ENCODE results near the gene RBM45. TPM values are rescaled to one million over a fixed set of nuclear protein-coding genes. Genes with fewer than 3 reads are reported as not detected.

RBM45 gene
- polyA plus RNA-seq, 1 donor (not counting 4 experiments of a cell fraction or from before 2014, with no cell fraction given) = 19.1 TPM

DNA sequence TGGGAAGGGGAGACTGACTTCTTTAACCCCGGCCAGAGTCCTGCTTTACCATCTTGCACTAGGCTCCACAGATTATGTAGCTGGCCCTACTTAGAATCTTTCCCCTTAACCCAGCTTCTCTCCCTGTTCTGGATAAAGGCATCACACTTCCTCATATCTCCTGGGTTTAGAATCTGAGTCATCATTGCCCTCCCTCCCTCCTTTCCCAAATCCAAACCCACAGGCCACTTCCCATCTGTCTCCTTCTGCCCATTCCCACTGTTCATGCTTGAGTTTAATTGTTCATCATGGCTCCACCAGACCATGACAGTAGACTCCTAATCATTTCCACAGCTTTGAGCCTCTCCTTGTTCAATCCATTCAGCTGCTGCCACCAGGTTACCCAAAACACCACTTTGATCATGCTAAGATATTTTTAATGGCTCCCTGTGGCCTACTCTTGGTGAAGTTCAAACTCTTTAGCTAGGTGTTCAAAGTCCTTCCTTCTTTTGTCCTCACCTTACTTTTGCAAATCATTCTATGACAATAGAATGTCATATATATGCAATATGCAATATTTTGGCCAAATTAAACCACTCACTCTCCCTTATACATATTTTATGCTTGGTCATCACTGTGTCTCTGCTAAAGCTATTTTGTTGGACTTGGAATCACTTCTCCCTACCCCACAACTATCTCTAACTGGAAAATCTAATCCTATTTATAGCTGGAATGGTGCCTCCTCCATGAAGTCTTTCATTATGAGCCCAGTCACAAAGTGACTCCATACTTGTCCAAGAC, 45.2 kb upstream of the RBM45 start:
- no peak overlapping the region for H3K4me2 ChIP-seq (ENCODE audit: control insufficient read depth, extremely low read depth, insufficient read depth, low read depth, low read length)
- no peaks in the 10 kb centered on the region for H3K9me1 ChIP-seq (ENCODE audit: control insufficient read depth, extremely low read depth, insufficient read depth, low read length)
- H3K9ac ChIP-seq (ENCODE audit: control insufficient read depth, extremely low read depth, insufficient read depth, low read length) = no peak overlapping the region
- H3K4me1 ChIP-seq (ENCODE audit: control insufficient read depth, extremely low read depth, insufficient read depth, low read length) = no peaks in the 10 kb centered on the region
- peak; percentile 26 for FAIRE-seq
- no peak for TF ChIP-seq EZH2 (IDR thresholded peaks at IDR 0.05; ENCODE audit: low read length)
- TF ChIP-seq, protein P1, sequence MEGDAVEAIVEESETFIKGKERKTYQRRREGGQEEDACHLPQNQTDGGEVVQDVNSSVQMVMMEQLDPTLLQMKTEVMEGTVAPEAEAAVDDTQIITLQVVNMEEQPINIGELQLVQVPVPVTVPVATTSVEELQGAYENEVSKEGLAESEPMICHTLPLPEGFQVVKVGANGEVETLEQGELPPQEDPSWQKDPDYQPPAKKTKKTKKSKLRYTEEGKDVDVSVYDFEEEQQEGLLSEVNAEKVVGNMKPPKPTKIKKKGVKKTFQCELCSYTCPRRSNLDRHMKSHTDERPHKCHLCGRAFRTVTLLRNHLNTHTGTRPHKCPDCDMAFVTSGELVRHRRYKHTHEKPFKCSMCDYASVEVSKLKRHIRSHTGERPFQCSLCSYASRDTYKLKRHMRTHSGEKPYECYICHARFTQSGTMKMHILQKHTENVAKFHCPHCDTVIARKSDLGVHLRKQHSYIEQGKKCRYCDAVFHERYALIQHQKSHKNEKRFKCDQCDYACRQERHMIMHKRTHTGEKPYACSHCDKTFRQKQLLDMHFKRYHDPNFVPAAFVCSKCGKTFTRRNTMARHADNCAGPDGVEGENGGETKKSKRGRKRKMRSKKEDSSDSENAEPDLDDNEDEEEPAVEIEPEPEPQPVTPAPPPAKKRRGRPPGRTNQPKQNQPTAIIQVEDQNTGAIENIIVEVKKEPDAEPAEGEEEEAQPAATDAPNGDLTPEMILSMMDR (optimal IDR thresholded peaks at IDR 0.05 in 1 of 3, IDR thresholded peaks at IDR 0.05 in 1 of 3, conservative IDR thresholded peaks at IDR 0.05 in 1 of 3; ENCODE audit: extremely low read depth in 1 of 3, insufficient read depth in 2 of 3, low read length in 3 of 3) = no peak
- no peaks in the 10 kb centered on the region for H3K79me2 ChIP-seq (ENCODE audit: control insufficient read depth, insufficient read depth, low read length)
- no peaks in the 10 kb centered on the region for H3K27me3 ChIP-seq (ENCODE audit: control insufficient read depth, extremely low read depth, insufficient read depth, low read length)
- dilution Hi-C loops (cut with MboI; ENCODE audit: extremely low pct_ligation_motif_present, low sequenced_read_pairs) = no loop called here
- H2AFZ ChIP-seq (ENCODE audit: control insufficient read depth, low read length) = no peak overlapping the region
- H3K27ac ChIP-seq (ENCODE audit: control insufficient read depth, insufficient read depth, low read length) = no peak overlapping the region
- no peak for DNase-seq (ENCODE audit: low read depth, low spot score)
- no peaks in the 10 kb centered on the region for H4K20me1 ChIP-seq (ENCODE audit: control insufficient read depth, extremely low read depth, insufficient read depth, low read length)
- no peaks in the 10 kb centered on the region for H3K9me3 ChIP-seq (ENCODE audit: control insufficient read depth, low read depth, low read length)
- H3K36me3 ChIP-seq (ENCODE audit: control insufficient read depth in 2 of 2, extremely low read depth in 1 of 2, insufficient read depth in 2 of 2, low read length in 2 of 2) = no peaks in the 10 kb centered on the region
- H3K4me3 ChIP-seq (ENCODE audit: control insufficient read depth in 2 of 3, extremely low read depth in 1 of 3, insufficient read depth in 2 of 3, low read depth in 1 of 3, low read length in 3 of 3) = no peak overlapping the region

DNA sequence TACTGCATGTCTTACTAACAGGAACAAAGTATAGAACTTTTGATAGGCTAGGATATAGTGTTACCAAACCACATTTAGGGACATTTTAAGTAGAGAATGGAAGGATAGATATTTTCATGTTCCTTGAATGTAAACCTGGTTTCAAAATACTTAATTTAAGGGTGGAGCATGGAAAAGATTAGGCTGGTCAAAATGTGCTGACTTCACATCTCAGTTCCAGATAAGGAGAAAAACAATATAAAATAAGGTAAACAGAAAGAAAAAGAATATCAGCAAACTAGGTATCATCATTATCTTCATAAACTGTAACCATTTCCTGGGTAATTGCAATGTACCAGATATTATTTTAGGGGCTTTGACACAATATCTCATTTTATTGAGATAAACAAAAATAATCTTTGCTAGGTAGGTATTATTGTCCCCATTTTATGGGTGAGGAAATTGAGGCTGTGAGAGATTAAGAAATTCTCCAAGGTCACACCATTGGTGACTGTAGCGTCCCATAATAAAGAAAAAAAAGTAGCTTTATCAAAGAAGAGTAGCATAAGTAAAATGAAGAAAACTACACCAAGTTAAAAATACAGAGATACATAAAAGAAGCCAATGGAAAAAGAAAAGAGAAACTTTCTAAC, 43.3 kb upstream of the RBM45 start:
- FAIRE-seq (no peak), DNase-seq (ENCODE audit: low read depth, low spot score) (no peak)
- Histone ChIP-seq H3K4me2 (ENCODE audit: control insufficient read depth, extremely low read depth, insufficient read depth, low read depth, low read length) (no peak overlapping the region), H3K9ac (ENCODE audit: control insufficient read depth, extremely low read depth, insufficient read depth, low read length) (no peak overlapping the region), H4K20me1 (ENCODE audit: control insufficient read depth, extremely low read depth, insufficient read depth, low read length) (no peaks in the 10 kb centered on the region), H3K4me1 (ENCODE audit: control insufficient read depth, extremely low read depth, insufficient read depth, low read length) (peaks cover 14% of the 10 kb centered on the region), H3K79me2 (ENCODE audit: control insufficient read depth, insufficient read depth, low read length) (no peaks in the 10 kb centered on the region), H3K9me3 (ENCODE audit: control insufficient read depth, low read depth, low read length) (no peaks in the 10 kb centered on the region), H3K4me3 (ENCODE audit: control insufficient read depth in 2 of 3, extremely low read depth in 1 of 3, insufficient read depth in 2 of 3, low read depth in 1 of 3, low read length in 3 of 3) (no peak overlapping the region), H3K27me3 (ENCODE audit: control insufficient read depth, extremely low read depth, insufficient read depth, low read length) (no peaks in the 10 kb centered on the region), H3K9me1 (ENCODE audit: control insufficient read depth, extremely low read depth, insufficient read depth, low read length) (no peaks in the 10 kb centered on the region), H2AFZ (ENCODE audit: control insufficient read depth, low read length) (no peak overlapping the region), H3K27ac (ENCODE audit: control insufficient read depth, insufficient read depth, low read length) (no peak overlapping the region), H3K36me3 (ENCODE audit: control insufficient read depth in 2 of 2, extremely low read depth in 1 of 2, insufficient read depth in 2 of 2, low read length in 2 of 2) (no peaks in the 10 kb centered on the region)
- dilution Hi-C loops (cut with MboI; ENCODE audit: extremely low pct_ligation_motif_present, low sequenced_read_pairs) = no loop called here
- TF ChIP-seq, protein P1 (optimal IDR thresholded peaks at IDR 0.05 in 1 of 3, IDR thresholded peaks at IDR 0.05 in 1 of 3, conservative IDR thresholded peaks at IDR 0.05 in 1 of 3; ENCODE audit: extremely low read depth in 1 of 3, insufficient read depth in 2 of 3, low read length in 3 of 3) = no peak
- no peak for TF ChIP-seq EZH2 (IDR thresholded peaks at IDR 0.05; ENCODE audit: low read length)
